HG03139 (cell line): Measurements from ENCODE around the gene MTFR1L.

ENCODE experiments used
- ATAC-seq: cut with Tn5 transposase; IDR thresholded peaks from one replicate; pipeline ENCODE4 v1.9.1; 2021; ENCODE audit not compliant: unreplicated experiment

The MTFR1L gene

GRCh38 chr1:25790472-25790871 lies 29.3 kb upstream of the MTFR1L start:
- no peak for ATAC-seq

GRCh38 chr1:25792115-25792514 lies 27.6 kb upstream of the MTFR1L start:
- ATAC-seq, result no peak

GRCh38 chr1:25793585-25794170 lies 26.1 kb upstream of the MTFR1L start:
- no peak for ATAC-seq

- ATAC-seq, result no peak
Observed at GRCh38 chr1:25794325-25794724, 25.4 kb upstream of the MTFR1L start.

- ATAC-seq, result no peak
Observed at GRCh38 chr1:25795211-25795610, 24.5 kb upstream of the MTFR1L start.

- no peak for ATAC-seq
Observed at GRCh38 chr1:25795946-25796810, 23.6 kb upstream of the MTFR1L start.

- ATAC-seq, result no peak
Observed at GRCh38 chr1:25796811-25797458, 22.8 kb upstream of the MTFR1L start.

- no peak for ATAC-seq
Observed at GRCh38 chr1:25797939-25798338, 21.8 kb upstream of the MTFR1L start.

GRCh38 chr1:25798666-25799351 lies 20.9 kb upstream of the MTFR1L start:
- ATAC-seq, result no peak

GRCh38 chr1:25799352-25799934 lies 20.3 kb upstream of the MTFR1L start:
- ATAC-seq, result no peak

GRCh38 chr1:25799935-25800702 lies 19.6 kb upstream of the MTFR1L start, which contains the start of gene SELENON:
SELENON (plus strand) TSS chr1:25800193; CDS start chr1:25800231, 38 bp downstream.
- ATAC-seq, result no peak

- no peak for ATAC-seq
Observed at GRCh38 chr1:25800703-25801377, 18.9 kb upstream of the MTFR1L start.

GRCh38 chr1:25802915-25803314 lies 16.8 kb upstream of the MTFR1L start:
- ATAC-seq, result no peak

- ATAC-seq, result no peak
Observed at GRCh38 chr1:25803368-25803767, 16.4 kb upstream of the MTFR1L start.

- no peak for ATAC-seq
Observed at GRCh38 chr1:25804244-25804963, 15.3 kb upstream of the MTFR1L start.

- ATAC-seq, result no peak
Observed at GRCh38 chr1:25804964-25805862, 14.5 kb upstream of the MTFR1L start.

- ATAC-seq, result no peak
Observed at GRCh38 chr1:25805863-25806225, 13.9 kb upstream of the MTFR1L start.

- no peak for ATAC-seq
Observed at GRCh38 chr1:25806418-25806817, 13.3 kb upstream of the MTFR1L start.
